Nephron progenitor cell (in vitro differentiated cells): ENCODE results near the gene FBXO36.
"Not testable (repeated sequence)": the region's sequence is repeated elsewhere in the genome, so short reads cannot be mapped to it uniquely, and the experiment has no call there.

ENCODE experiments used
- DNase-seq: peaks from one replicate; pipeline ENCODE4 v3.0.0; 2021
- H3K27ac Mint-ChIP-seq: 2 replicates; pipeline ENCODE4 v1.8.0; 2021; ENCODE audit warnings: mild to moderate bottlenecking, moderate library complexity, mixed read lengths
- H3K27me3 Mint-ChIP-seq: 2 replicates; pipeline ENCODE4 v1.8.0; 2021; ENCODE audit warnings: mild to moderate bottlenecking, low read depth, mixed read lengths; ENCODE audit not compliant: poor library complexity
- H3K36me3 Mint-ChIP-seq: 2 replicates; pipeline ENCODE4 v1.8.0; 2021; ENCODE audit warnings: low read depth, mixed read lengths
- H3K4me1 Mint-ChIP-seq: 2 replicates; pipeline ENCODE4 v1.8.0; 2021; ENCODE audit warnings: mixed read lengths
- H3K4me3 Mint-ChIP-seq: 2 replicates; pipeline ENCODE4 v1.8.0; 2021; ENCODE audit warnings: mild to moderate bottlenecking, moderate library complexity, mixed read lengths
- H3K9me3 Mint-ChIP-seq: 2 replicates; pipeline ENCODE4 v1.8.0; 2021; ENCODE audit warnings: mild to moderate bottlenecking, moderate library complexity, mixed read lengths
- CTCF ChIP-seq: fragments of 200-600 bp; sonication (generic); IDR thresholded peaks from 2 replicates; pipeline ENCODE4 v1.5.0; 2021; ENCODE audit warnings: antibody characterized with exemption

Gene FBXO36

DNA sequence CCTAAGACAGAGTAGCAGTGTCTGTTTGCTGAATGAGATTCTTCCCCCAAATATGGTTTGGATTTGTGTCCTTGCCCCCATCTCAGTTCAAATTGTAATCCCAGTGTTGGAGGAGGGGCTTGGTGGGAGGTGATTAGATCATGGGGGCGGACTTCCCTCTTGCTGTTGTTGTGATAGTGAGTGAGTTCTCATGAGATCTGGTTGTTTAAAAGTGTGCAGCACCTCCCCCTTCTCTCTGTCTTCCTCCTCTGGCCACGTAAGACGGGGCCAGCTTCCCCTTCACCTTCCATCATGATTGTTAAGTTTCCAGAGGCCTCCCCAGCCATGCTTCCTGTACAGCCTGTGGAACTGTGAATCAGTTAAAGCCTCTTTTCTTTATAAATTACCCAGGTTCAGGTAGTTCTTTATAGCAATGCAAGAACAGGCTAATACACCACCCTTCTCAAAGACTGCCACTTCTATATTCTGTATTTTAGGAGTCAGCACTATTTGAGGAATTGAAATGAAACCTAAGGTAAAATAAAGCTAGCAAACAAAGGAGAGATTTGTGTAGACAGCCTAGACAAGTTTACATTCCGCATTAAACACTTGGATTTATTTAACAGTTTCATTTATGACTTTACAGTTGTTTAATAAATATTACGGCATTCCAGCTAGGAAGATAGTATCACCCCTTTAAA, 21.6 kb downstream of the FBXO36 start:
- Mint-ChIP-seq H3K4me1 (peaks cover 11% of the 10 kb centered on the region), H3K27me3 (peaks cover 3% of the 10 kb centered on the region), H3K27ac (peak overlapping the region; percentile 95), H3K9me3 (no peaks in the 10 kb centered on the region), H3K36me3 (peaks cover 30% of the 10 kb centered on the region), H3K4me3 (no peak overlapping the region)
- DNase-seq: no peak
- no peak for TF ChIP-seq CTCF

DNA sequence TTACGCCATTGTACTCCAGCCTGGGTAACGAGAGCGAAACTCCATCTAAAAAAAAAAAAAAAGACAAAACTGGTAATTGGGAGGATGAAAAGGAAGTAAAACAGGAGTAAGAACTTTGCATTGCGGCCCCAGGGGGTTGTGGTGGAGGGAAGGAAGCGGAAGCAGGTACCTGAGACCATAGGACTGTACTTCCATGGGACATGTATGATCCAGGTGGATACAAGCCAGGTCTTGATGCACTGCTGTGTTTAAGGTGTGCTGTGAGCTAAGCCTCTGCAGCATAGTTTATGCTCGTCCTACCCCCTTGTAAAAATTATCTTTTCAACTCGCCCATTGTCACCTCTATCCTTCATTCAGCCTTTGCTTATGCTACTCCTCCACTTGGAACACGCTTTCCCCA, 23.7 kb downstream of the FBXO36 start:
- no peak for DNase-seq
- Mint-ChIP-seq H3K27me3 (peaks cover 3% of the 10 kb centered on the region), H3K4me3 (no peak overlapping the region), H3K36me3 (peaks cover 17% of the 10 kb centered on the region), H3K4me1 (peaks cover 11% of the 10 kb centered on the region), H3K9me3 (no peaks in the 10 kb centered on the region), H3K27ac (no peak overlapping the region)
- TF ChIP-seq CTCF: no peak

DNA sequence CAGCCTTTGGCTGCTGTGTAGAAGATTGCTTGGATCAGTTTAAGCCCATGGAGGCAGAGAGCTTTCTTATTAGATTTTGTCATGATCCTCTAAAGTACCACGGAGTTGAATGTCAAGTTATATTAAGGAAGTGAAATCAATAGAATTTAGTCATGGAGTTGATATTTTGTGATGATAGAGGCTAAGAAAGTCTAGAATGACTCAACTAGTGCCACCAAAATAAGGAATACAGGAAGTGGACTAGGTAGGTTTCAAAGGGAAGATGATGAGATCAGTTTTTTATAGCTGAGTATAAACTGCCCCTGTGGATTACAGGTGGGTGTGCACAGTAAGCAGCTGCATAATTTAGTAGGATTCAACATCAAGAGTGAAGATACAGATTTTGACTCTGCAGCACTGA, 25.2 kb downstream of the FBXO36 start:
- Mint-ChIP-seq H3K27me3 (peaks cover 3% of the 10 kb centered on the region), H3K4me3 (no peak overlapping the region), H3K27ac (no peak overlapping the region), H3K36me3 (peaks cover 21% of the 10 kb centered on the region), H3K4me1 (peaks cover 17% of the 10 kb centered on the region), H3K9me3 (no peaks in the 10 kb centered on the region)
- DNase-seq: no peak
- no peak for TF ChIP-seq CTCF

DNA sequence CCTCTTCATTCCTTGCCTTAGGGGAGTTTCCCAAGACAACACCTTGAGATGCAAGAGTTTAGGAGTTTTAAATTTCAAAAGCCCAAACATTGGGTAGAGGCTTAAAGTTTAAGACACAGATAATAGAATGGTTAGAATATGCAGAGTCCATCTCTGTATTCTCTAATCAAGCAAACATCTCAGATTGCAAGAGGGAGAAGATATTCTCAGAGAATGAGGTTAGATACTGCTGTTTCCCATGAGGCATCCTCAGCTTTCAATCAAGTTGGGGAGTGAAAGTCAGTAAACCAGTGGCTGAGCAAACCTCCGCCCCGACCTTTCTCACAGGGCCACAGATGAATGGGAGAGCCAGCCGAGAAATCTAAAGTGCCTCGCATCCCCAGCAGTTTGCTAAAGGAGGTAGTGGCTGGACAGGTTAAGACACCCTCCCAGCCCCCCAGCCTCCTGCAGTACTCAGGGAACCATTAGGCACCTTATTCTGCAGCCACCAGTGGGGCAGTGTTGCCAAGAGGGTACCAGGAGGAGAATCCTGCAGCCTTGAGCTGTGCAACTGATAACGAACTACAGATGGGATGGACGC, 30.0 kb downstream of the FBXO36 start:
- DNase-seq: no peak
- H3K4me1 Mint-ChIP-seq: peaks cover 8% of the 10 kb centered on the region
- H3K4me3 Mint-ChIP-seq: no peak overlapping the region
- no peak overlapping the region for H3K27ac Mint-ChIP-seq
- H3K36me3 Mint-ChIP-seq: peaks cover 21% of the 10 kb centered on the region
- no peaks in the 10 kb centered on the region for H3K9me3 Mint-ChIP-seq
- H3K27me3 Mint-ChIP-seq: no peaks in the 10 kb centered on the region
- TF ChIP-seq CTCF: no peak

- Mint-ChIP-seq H3K27ac (no peak overlapping the region), H3K4me3 (no peak overlapping the region), H3K4me1 (peaks cover 8% of the 10 kb centered on the region), H3K9me3 (no peaks in the 10 kb centered on the region), H3K36me3 (peaks cover 16% of the 10 kb centered on the region), H3K27me3 (no peaks in the 10 kb centered on the region)
- no peak for DNase-seq
- no peak for TF ChIP-seq CTCF
Observed at GRCh38 chr2:229955663-229956062, 33.4 kb downstream of the FBXO36 start.

GRCh38 chr2:229956491-229956890, 34.2 kb downstream of the FBXO36 start:
- Mint-ChIP-seq H3K4me1 (peaks cover 8% of the 10 kb centered on the region), H3K27ac (peak overlapping the region; percentile 38), H3K36me3 (peaks cover 16% of the 10 kb centered on the region), H3K27me3 (no peaks in the 10 kb centered on the region), H3K9me3 (no peaks in the 10 kb centered on the region), H3K4me3 (no peak overlapping the region)
- DNase-seq: no peak
- no peak for TF ChIP-seq CTCF

DNA sequence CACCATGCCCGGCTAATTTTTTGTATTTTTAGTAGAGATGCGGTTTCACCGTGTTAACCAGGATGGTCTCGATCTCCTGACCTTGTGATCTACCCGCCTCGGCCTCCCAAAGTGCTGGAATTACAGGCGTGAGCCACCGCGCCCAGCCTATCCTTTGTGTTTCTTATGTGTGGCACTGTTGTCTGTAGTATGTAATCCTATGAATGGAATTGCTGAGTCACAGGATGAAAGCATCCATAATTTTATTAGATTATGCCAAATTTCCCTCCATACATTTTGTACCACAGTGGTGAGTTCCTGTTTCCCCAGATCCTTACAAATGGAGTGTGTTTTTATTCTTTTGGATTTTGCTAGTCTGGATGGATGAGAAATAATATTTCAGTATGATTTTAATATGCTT, 41.3 kb downstream of the FBXO36 start:
- not testable (repeated sequence) for H3K27me3 Mint-ChIP-seq, DNase-seq, H3K9me3 Mint-ChIP-seq, H3K4me1 Mint-ChIP-seq, H3K27ac Mint-ChIP-seq, H3K4me3 Mint-ChIP-seq
- H3K36me3 Mint-ChIP-seq: peaks cover 17% of the 10 kb centered on the region
